Muscle of leg (tissue), 11 donors: ENCODE data around the gene ATP8B1. TPM values are rescaled to one million over a fixed set of nuclear protein-coding genes. Genes with fewer than 3 reads are reported as not detected.
"Not testable (repeated sequence)": the region's sequence is repeated elsewhere in the genome, so short reads cannot be mapped to it uniquely, and the experiment has no call there.

Source experiments
- DNase-seq: peaks from one replicate; pipeline ENCODE4 v3.0.0; 2013
- H3K27ac ChIP-seq: one replicate; pipeline ENCODE4 v1.5.1; 2013; ENCODE audit warnings: mild to moderate bottlenecking, low read length, control low read depth
- H3K27me3 ChIP-seq: one replicate; pipeline ENCODE4 v1.6.1; 2013; ENCODE audit warnings: low read length; ENCODE audit not compliant: control insufficient read depth, insufficient read depth
- H3K36me3 ChIP-seq: one replicate; pipeline ENCODE4 v1.6.1; 2013; ENCODE audit warnings: low read length; ENCODE audit not compliant: control insufficient read depth, insufficient read depth
- H3K4me1 ChIP-seq: one replicate; pipeline ENCODE4 v1.6.1; 2013; ENCODE audit warnings: low read length; ENCODE audit not compliant: control insufficient read depth, insufficient read depth
- H3K4me3 ChIP-seq: one replicate; pipeline ENCODE4 v1.5.1; 2013; ENCODE audit warnings: low read length, control low read depth
- H3K9me3 ChIP-seq: replicated peaks from 2 replicates; pipeline ENCODE4 v1.6.1; 2013; ENCODE audit warnings: low read depth, low read length; ENCODE audit not compliant: control insufficient read depth
- WGBS: methylation state at CpG from one replicate; pipeline ENCODE4 v1.1.5; 2013; ENCODE audit warnings: missing lambda C conversion rate; ENCODE audit not compliant: insufficient coverage; 5-methylcytosine and 5-hydroxymethylcytosine counted together
- polyA plus RNA-seq, 8 donors: library from polyadenylated mRNA; unstranded; fragments of 120-200 nt; gene quantifications; one replicate each; pipeline versions ENCODE4 v1.2.1 to v1.2.3, GENCODE V29; 2013; ENCODE audit warnings: inconsistent platforms in 1 of 8, low replicate concordance in 1 of 8; ENCODE audit not compliant: insufficient read length in 8 of 8, insufficient read depth in 1 of 8
- total RNA-seq: library from RNA; stranded (reverse); fragments of 120-200 nt; gene quantifications from one replicate; pipeline ENCODE4 v1.2.4, GENCODE V29; 2013

ATP8B1 gene
- total and polyA plus RNA-seq, 9 donors, result 2.8 to 5.7 (median 4.3) TPM

DNA sequence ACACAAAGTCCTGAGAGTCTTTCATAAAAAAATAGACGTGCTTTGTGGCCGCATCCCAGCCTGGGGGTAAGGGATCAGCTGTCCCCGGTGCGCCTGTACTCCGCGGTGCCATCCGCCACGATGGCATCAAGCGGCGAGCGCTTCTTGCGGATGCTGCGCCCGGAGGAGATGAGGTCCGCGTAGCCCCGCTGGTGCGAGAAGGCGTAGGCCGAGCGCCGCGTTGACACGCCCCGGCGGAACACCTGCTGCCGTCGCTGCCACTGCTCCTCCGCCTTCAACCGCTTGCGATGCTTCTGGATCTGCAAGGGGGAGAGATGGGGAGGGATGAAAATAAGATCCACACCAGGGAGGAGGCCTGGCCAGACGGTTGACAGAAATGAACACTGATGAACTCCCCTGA, 154.7 kb downstream of the ATP8B1 start:
- Histone ChIP-seq H3K36me3 (no peaks in the 10 kb centered on the region), H3K27ac (no peak overlapping the region), H3K4me3 (no peak overlapping the region), H3K9me3 (no peaks in the 10 kb centered on the region), H3K27me3 (no peaks in the 10 kb centered on the region), H3K4me1 (no peaks in the 10 kb centered on the region)
- DNase-seq, result no peak
- WGBS, result 61% methylated on average over 26 of the region's 32 CpGs

DNA sequence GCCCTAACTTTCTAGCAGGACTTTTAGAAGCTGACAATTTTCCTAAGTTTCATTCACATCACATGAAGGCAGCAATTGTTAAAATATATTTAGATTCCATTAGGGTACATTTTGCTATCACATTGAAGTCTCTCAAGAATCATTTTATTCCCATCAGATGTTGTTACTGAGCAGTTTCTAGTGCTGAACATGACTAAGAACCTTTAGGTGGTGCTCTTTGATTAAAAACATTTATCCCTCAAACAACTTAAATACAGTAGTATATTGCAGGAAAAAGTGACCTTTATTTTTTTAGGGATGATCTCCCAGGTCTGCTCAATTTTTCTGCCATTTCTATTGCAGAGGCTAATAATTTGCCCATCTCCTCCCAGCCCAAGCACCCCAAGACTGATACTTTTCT, 158.6 kb downstream of the ATP8B1 start:
- Histone ChIP-seq H3K27me3 (no peaks in the 10 kb centered on the region), H3K4me1 (no peaks in the 10 kb centered on the region), H3K27ac (no peak overlapping the region), H3K9me3 (peaks cover 2% of the 10 kb centered on the region), H3K4me3 (no peak overlapping the region), H3K36me3 (no peaks in the 10 kb centered on the region)
- DNase-seq, result no peak

DNA sequence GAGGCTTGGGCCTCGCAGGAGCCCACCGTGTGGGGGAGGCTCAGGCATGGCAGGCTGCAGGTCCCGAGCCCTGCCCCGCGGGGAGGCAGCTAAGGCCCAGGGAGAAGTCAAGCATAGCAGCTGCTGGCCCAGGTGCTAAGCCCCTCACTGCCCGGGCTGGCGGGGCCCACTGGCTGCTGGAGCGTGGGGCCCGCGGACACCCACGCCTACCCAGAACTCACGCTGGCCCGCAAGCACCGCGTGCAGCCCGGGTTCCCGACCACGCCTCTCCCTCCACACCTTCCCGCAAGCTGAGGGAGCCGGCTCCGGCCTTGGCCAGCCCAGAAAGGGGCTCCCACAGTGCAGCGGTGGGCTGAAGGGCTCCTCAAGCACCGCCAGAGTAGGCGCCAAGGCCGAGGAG, 159.4 kb downstream of the ATP8B1 start:
- H3K27ac ChIP-seq, H3K27me3 ChIP-seq, H3K9me3 ChIP-seq, H3K4me3 ChIP-seq, H3K36me3 ChIP-seq, DNase-seq, H3K4me1 ChIP-seq: not testable (repeated sequence)
- WGBS, result 95% methylated on average over 23 of the region's 25 CpGs

DNA sequence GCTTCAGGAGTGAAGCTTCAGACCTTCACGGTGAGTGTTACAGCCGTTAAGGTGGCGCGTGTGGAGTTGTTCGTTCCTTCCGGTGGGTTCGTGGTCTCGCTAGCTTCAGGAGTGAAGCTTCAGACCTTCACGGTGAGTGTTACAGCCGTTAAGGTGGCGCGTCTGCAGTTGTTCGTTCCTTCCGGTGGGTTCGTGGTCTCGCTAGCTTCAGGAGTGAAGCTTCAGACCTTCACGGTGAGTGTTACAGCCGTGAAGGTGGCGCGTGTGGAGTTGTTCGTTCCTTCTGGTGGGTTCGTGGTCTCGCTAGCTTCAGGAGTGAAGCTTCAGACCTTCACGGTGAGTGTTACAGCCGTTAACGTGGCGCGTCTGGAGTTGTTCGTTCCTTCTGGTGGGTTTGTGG, 160.7 kb downstream of the ATP8B1 start:
- not testable (repeated sequence) for H3K4me1 ChIP-seq, DNase-seq, H3K4me3 ChIP-seq, H3K9me3 ChIP-seq, H3K27ac ChIP-seq, H3K36me3 ChIP-seq, H3K27me3 ChIP-seq
- WGBS, result 99% methylated on average over 14 of the region's 29 CpGs

DNA sequence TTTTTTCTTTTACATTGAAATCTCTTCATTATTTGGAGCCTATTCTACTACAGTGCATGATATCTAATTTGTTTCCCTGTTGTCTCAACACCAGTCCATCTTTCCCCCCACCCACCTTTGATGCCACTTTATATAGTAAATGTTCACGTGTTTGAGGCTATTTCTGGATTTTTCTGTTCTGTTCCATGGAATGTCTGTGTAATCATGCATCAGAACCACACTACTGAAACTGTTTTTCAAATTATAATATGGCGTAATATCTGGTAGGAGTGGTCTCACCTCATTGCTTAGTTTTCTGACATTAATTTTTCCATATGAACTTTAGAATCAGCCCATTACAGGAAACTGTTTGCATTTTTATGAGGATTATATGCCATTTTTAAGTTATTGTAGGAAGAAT, 162.4 kb downstream of the ATP8B1 start:
- no CpG with 5 or more reads among the region's 2 CpGs for WGBS
- H3K27ac ChIP-seq, result no peak overlapping the region

DNA sequence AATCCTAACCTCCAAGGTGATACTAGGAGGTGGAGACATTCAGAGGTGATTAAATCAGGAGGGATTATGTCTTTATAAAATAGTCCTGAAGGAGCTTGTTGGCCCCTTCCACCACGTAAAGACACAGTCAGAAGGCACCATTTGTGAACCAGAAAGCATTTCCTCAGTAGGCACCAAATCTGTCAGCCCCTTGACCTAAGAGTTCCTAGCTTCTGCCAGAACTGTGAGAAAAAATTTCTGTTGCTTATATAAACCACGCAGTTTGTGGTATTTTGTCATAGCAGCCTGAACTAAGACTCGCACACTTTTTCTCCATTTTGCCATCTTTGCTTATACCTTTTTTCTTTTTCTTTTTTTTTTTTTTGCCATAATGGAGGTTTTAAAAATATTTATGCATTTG, 162.9 kb downstream of the ATP8B1 start:
- no peaks in the 10 kb centered on the region for H3K36me3 ChIP-seq
- no peak overlapping the region for H3K4me3 ChIP-seq
- no peaks in the 10 kb centered on the region for H3K4me1 ChIP-seq
- no peak overlapping the region for H3K27ac ChIP-seq
- no peaks in the 10 kb centered on the region for H3K27me3 ChIP-seq
- no CpG with 5 or more reads among the region's 3 CpGs for WGBS
- peaks cover 2% of the 10 kb centered on the region for H3K9me3 ChIP-seq
- DNase-seq, result no peak

More for the DNA sequence above, 162.4 kb downstream of the ATP8B1 start:
- Histone ChIP-seq H3K4me1 (no peaks in the 10 kb centered on the region), H3K36me3 (no peaks in the 10 kb centered on the region), H3K9me3 (peaks cover 2% of the 10 kb centered on the region), H3K4me3 (no peak overlapping the region), H3K27me3 (no peaks in the 10 kb centered on the region)
- no peak for DNase-seq

DNA sequence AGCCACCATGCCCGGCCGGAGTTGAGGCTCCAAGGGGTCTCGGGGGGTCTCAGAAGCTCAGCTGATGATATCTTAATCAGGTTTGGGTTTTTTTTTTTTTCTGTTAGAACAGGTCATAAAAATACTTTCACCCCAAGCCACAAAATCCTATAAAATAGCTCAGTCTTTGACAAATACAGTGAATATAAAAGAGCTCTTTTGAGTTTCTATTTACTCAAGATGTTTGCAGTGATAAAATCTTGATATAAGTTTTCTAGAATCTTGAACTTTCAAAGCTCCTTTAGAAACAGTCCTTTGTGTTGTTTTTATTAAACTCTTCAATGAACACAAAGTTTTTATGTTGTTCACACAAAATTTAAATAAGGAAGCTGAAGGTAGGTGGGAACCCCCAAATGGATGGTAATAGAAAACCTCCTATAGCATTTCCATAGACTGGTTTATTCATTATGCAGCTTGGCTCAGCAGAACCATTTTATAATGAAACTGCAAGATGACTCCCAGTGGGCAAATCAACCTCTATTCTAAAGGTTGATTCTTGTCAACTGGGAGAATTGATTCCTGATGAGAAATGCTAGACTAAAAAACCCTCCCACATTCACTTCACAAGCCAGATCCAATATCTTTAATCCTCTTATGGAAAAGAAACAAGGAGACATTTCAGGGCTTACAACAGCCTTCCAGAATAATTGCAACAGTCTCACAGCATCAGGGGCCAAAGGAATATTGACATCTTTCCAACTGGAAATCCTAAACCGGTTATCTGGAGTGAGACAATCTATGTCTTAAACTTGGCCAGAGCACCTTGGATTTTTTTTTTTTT, 167.9 kb downstream of the ATP8B1 start:
- peak; percentile 91 for DNase-seq
- H3K9me3 ChIP-seq, result no peaks in the 10 kb centered on the region
- no peak overlapping the region for H3K27ac ChIP-seq
- no peaks in the 10 kb centered on the region for H3K4me1 ChIP-seq
- no peaks in the 10 kb centered on the region for H3K36me3 ChIP-seq
- no peaks in the 10 kb centered on the region for H3K27me3 ChIP-seq
- no CpG with 5 or more reads among the region's 4 CpGs for WGBS
- no peak overlapping the region for H3K4me3 ChIP-seq

DNA sequence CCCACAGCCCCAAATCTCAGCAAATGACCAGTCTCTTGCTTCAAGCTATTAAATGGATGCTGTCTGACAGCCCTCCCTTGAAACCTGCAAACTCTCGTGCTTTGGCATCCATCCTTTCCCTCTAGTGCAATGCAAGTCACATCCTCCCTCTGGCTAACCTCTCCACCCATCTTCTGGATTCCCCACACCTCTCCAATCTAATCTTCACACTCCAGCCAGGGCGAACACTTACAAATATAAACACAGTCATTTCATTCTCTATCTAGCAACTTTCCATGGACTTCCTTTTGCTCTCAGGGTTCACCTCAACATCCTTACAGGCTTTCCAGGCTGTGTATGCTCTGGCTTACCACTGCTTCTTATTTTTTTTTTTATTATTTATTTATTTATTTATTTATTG, 171.4 kb downstream of the ATP8B1 start:
- 74% methylated on average over 2 of the region's 2 CpGs for WGBS
- Histone ChIP-seq H3K36me3 (no peaks in the 10 kb centered on the region), H3K4me3 (no peak overlapping the region), H3K27me3 (no peaks in the 10 kb centered on the region), H3K9me3 (no peaks in the 10 kb centered on the region), H3K4me1 (peaks cover 3% of the 10 kb centered on the region), H3K27ac (no peak overlapping the region)
- no peak for DNase-seq

DNA sequence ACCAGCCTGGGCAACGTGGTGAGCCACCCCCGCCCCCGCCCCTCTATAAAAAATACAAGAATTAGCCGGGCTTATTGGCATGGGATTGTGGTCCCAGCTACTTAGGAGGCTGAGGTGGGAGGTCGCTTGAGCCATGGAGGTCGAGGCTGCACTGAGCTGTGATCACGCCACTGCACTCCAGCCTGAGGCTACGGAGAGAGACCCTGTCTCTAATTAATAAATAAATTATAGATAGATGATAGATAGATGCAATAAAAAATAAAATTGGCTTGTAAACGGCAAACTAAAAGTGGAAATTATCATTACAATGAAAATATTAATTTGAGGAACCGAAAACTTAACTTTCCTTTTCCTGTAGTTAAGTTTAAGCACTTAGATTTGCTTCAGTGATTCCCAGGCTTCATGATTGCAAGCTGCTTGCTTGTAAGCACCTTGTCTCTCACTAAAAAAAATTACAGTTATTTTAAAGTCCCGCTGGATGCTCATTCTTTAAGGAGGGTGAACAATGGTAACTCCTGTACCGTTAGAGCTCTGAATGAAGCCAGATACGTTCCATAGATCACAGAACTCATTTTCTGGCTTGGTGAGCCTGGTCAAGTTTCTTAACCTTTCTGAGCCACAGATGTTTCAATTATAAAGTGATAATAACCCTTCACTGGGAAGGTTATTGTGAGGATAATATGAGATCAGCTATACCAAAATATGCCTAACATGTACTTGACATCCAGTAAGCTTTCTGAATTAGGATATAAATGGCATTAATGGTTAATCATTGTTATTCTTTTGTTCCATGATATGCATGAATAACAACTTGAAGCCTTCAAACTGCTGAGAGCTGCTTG, 172.1 kb downstream of the ATP8B1 start:
- H3K4me3 ChIP-seq, result peak overlapping the region; percentile 81
- H3K27me3 ChIP-seq, result no peaks in the 10 kb centered on the region
- no peaks in the 10 kb centered on the region for H3K9me3 ChIP-seq
- no CpG with 5 or more reads among the region's 13 CpGs for WGBS
- peaks cover 3% of the 10 kb centered on the region for H3K4me1 ChIP-seq
- no peak for DNase-seq
- no peaks in the 10 kb centered on the region for H3K36me3 ChIP-seq
- peak overlapping the region; percentile 88 for H3K27ac ChIP-seq

DNA sequence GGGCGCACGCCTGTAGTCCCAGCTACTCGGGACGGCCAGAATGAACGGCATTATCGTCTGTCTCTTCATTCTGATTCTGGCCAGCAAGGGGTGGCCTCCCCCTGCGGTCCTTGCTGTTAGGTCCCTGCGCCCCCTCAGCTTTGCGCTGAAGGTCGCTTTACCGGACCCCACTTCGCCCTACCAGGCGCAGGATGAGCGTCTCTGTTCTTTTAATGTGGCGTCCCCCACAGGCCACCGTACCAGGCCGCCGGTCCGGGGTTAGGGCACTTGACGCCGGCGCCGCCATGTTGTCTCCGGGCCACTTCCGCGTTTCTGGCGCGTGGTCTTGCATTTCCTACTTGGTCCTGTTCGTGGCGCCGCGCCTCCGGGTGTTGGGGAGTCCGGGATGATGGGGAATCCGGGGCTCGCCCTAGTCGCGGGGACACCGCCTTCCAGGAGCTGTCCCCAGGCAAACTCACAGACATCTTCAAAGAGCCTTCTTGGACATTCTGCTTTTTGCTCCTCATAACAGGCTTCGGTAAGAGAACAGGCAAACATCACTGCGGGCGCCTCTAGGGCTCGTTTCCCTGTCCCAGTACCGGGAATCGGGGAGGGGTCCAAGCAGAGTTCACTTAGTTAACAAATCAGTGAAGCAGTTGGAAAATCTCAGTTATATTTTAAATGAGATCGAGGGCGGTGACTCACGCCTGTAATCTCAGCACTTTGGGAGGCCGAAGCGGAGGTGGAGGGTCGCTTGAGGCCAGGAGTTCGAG, 172.9 kb downstream of the ATP8B1 start:
- H3K4me1 ChIP-seq, result peaks cover 3% of the 10 kb centered on the region
- peak overlapping the region; percentile 88 for H3K27ac ChIP-seq
- no peaks in the 10 kb centered on the region for H3K9me3 ChIP-seq
- 5% methylated on average over 37 of the region's 52 CpGs for WGBS
- H3K27me3 ChIP-seq, result no peaks in the 10 kb centered on the region
- no peaks in the 10 kb centered on the region for H3K36me3 ChIP-seq
- peak overlapping the region; percentile 81 for H3K4me3 ChIP-seq
- peak; percentile 99 for DNase-seq
